HEK293 (cell line): ENCODE data around the gene MED13L.

ENCODE experiments used
- CTCF ChIA-PET: fragments of 350-600 bp; formaldehyde crosslinking; extraction: SDS; loops from one replicate; lab custom pipeline; 2021; ENCODE audit warnings: antibody characterized with exemption; lab: Yijun Ruan, JAX
- POLR2A ChIA-PET: fragments of 300-600 bp; formaldehyde crosslinking; extraction: SDS; loops from one replicate; lab custom pipeline; 2020; ENCODE audit warnings: antibody characterized with exemption, inconsistent platforms; lab: Yijun Ruan, JAX
- H3K27ac ChIP-seq: fragments of 200-500 bp; sonication (Bioruptor generic); 2 replicates; pipeline ENCODE4 v1.5.1; 2014; ENCODE audit warnings: low read depth, low read length, control low read depth, inconsistent platforms; ENCODE audit errors: extremely low read depth
- H3K36me3 ChIP-seq, 2 experiments: fragments of 200-500 bp in 1 of 2; sonication (Bioruptor generic) in 1 of 2; 1 replicate in 1 of 2; 2 replicates in 1 of 2; pipeline ENCODE4 v1.5.1; 2014 to 2017; ENCODE audit warnings: inconsistent platforms in 2 of 2, low read length in 2 of 2; ENCODE audit not compliant: control insufficient read depth in 2 of 2, insufficient read depth in 1 of 2
- H3K4me1 ChIP-seq: fragments of 200-500 bp; sonication (Bioruptor generic); 2 replicates; pipeline ENCODE4 v1.5.1; 2014; ENCODE audit warnings: mild to moderate bottlenecking, low read length, inconsistent platforms; ENCODE audit not compliant: control insufficient read depth, insufficient read depth
- H3K4me3 ChIP-seq: 2 replicates; pipeline ENCODE4 v1.5.1; 2011; ENCODE audit warnings: low read depth, mild to moderate bottlenecking, control low read depth, low read length, moderate library complexity
- H3K9me3 ChIP-seq: fragments of 200-500 bp; sonication (Bioruptor generic); 2 replicates; pipeline ENCODE4 v1.5.1; 2014; ENCODE audit warnings: low read depth, low read length, inconsistent platforms; ENCODE audit not compliant: control insufficient read depth, insufficient read depth
- BCL11A ChIP-seq: fragments of 450-650 bp; formaldehyde crosslinking; IDR thresholded peaks from 2 replicates; pipeline ENCODE4 v1.5.1; 2016; ENCODE audit warnings: low read depth, missing biosample characterization, missing genetic modification characterization
- KLF16 ChIP-seq: fragments of 450-650 bp; formaldehyde crosslinking; IDR thresholded peaks from 2 replicates; pipeline ENCODE4 v1.5.1; 2017; ENCODE audit warnings: missing biosample characterization, missing genetic modification characterization
- KLF7 ChIP-seq: fragments of 450-650 bp; formaldehyde crosslinking; IDR thresholded peaks from 2 replicates; pipeline ENCODE4 v1.5.1; 2016; ENCODE audit warnings: missing biosample characterization, missing genetic modification characterization, borderline replicate concordance
- KLF8 ChIP-seq: fragments of 450-650 bp; formaldehyde crosslinking; IDR thresholded peaks from 2 replicates; pipeline ENCODE4 v1.5.1; 2016; ENCODE audit warnings: missing biosample characterization, missing genetic modification characterization
- PRDM1 ChIP-seq: fragments of 450-650 bp; formaldehyde crosslinking; IDR thresholded peaks from 2 replicates; pipeline ENCODE4; 2016; ENCODE audit warnings: missing biosample characterization, missing genetic modification characterization
- SCRT2 ChIP-seq: fragments of 450-650 bp; formaldehyde crosslinking; IDR thresholded peaks from 2 replicates; pipeline ENCODE4 v1.5.1; 2016; ENCODE audit warnings: missing biosample characterization, missing genetic modification characterization
- SETDB1 ChIP-seq: IDR thresholded peaks from one replicate; pipeline ENCODE4 v1.6.1; 2017; ENCODE audit warnings: mild to moderate bottlenecking, low read length, moderate library complexity, mixed read lengths; ENCODE audit not compliant: insufficient read length
- ZBTB8A ChIP-seq: fragments of 450-650 bp; formaldehyde crosslinking; IDR thresholded peaks from 2 replicates; pipeline ENCODE4 v1.5.1; 2016; ENCODE audit warnings: missing biosample characterization, missing genetic modification characterization
- ZEB2 ChIP-seq: fragments of 450-650 bp; formaldehyde crosslinking; IDR thresholded peaks from 2 replicates; pipeline ENCODE4 v1.5.1; 2016; ENCODE audit warnings: missing biosample characterization, missing genetic modification characterization
- ZIC2 ChIP-seq: fragments of 450-650 bp; formaldehyde crosslinking; IDR thresholded peaks from 2 replicates; pipeline ENCODE4 v1.5.1; 2016; ENCODE audit warnings: missing biosample characterization, missing genetic modification characterization
- ZNF132 ChIP-seq: fragments of 450-650 bp; formaldehyde crosslinking; IDR thresholded peaks from 2 replicates; pipeline ENCODE4 v1.5.1; 2017; ENCODE audit warnings: missing biosample characterization, missing genetic modification characterization, borderline replicate concordance
- ZNF223 ChIP-seq: fragments of 450-650 bp; formaldehyde crosslinking; IDR thresholded peaks from 2 replicates; pipeline ENCODE4 v1.5.1; 2016; ENCODE audit warnings: missing biosample characterization, missing genetic modification characterization
- ZNF341 ChIP-seq: fragments of 450-650 bp; formaldehyde crosslinking; IDR thresholded peaks from 2 replicates; pipeline ENCODE4; 2016; ENCODE audit warnings: low read depth, missing biosample characterization, missing genetic modification characterization
- ZNF423 ChIP-seq: fragments of 450-650 bp; formaldehyde crosslinking; IDR thresholded peaks from 2 replicates; pipeline ENCODE4 v1.5.1; 2016; ENCODE audit warnings: missing biosample characterization, missing genetic modification characterization
- ZNF48 ChIP-seq: fragments of 450-650 bp; formaldehyde crosslinking; IDR thresholded peaks from 2 replicates; pipeline ENCODE4 v1.5.1; 2016; ENCODE audit warnings: missing biosample characterization, missing genetic modification characterization
- ZNF529 ChIP-seq: fragments of 450-650 bp; formaldehyde crosslinking; IDR thresholded peaks from 2 replicates; pipeline ENCODE4 v1.5.1; 2017; ENCODE audit warnings: missing genetic modification characterization, missing biosample characterization; ENCODE audit not compliant: insufficient replicate concordance
- ZNF548 ChIP-seq: fragments of 450-650 bp; formaldehyde crosslinking; IDR thresholded peaks from 2 replicates; pipeline ENCODE4 v1.5.1; 2016; ENCODE audit warnings: missing biosample characterization, missing genetic modification characterization
- ZNF596 ChIP-seq: fragments of 450-650 bp; IDR thresholded peaks from 2 replicates; pipeline ENCODE4 v1.5.0; 2018; ENCODE audit warnings: missing biosample characterization, mild to moderate bottlenecking, missing genetic modification characterization, moderate library complexity
- ZNF623 ChIP-seq: fragments of 450-650 bp; formaldehyde crosslinking; IDR thresholded peaks from 2 replicates; pipeline ENCODE4 v1.5.1; 2016; ENCODE audit warnings: missing biosample characterization, missing genetic modification characterization
- ZNF654 ChIP-seq: fragments of 450-650 bp; formaldehyde crosslinking; IDR thresholded peaks from 2 replicates; pipeline ENCODE4 v1.5.1; 2016; ENCODE audit warnings: low read depth, missing biosample characterization, missing genetic modification characterization
- ZNF701 ChIP-seq: fragments of 450-650 bp; formaldehyde crosslinking; IDR thresholded peaks from 2 replicates; pipeline ENCODE4 v1.5.1; 2016; ENCODE audit warnings: missing biosample characterization, missing genetic modification characterization
- ZNF76 ChIP-seq: fragments of 450-650 bp; formaldehyde crosslinking; IDR thresholded peaks from 2 replicates; pipeline ENCODE4; 2016; ENCODE audit warnings: low read depth, missing biosample characterization, missing genetic modification characterization, borderline replicate concordance
- ZNF768 ChIP-seq: fragments of 450-650 bp; formaldehyde crosslinking; IDR thresholded peaks from 2 replicates; pipeline ENCODE4 v1.5.1; 2018; ENCODE audit warnings: missing biosample characterization, mild to moderate bottlenecking, missing genetic modification characterization
- ZNF792 ChIP-seq: fragments of 450-650 bp; formaldehyde crosslinking; IDR thresholded peaks from 2 replicates; pipeline ENCODE4 v1.5.1; 2016; ENCODE audit warnings: missing biosample characterization, missing genetic modification characterization
- ZSCAN16 ChIP-seq: fragments of 450-650 bp; formaldehyde crosslinking; IDR thresholded peaks from 2 replicates; pipeline ENCODE4 v1.5.1; 2016; ENCODE audit warnings: missing biosample characterization, missing genetic modification characterization
- ZSCAN30 ChIP-seq: fragments of 450-650 bp; IDR thresholded peaks from 2 replicates; pipeline ENCODE4 v1.5.1; 2018; ENCODE audit warnings: missing biosample characterization, mild to moderate bottlenecking, missing genetic modification characterization, moderate library complexity
- ZSCAN5A ChIP-seq: fragments of 450-650 bp; formaldehyde crosslinking; IDR thresholded peaks from 2 replicates; pipeline ENCODE4 v1.5.1; 2016; ENCODE audit warnings: missing biosample characterization, missing genetic modification characterization
- TF ChIP-seq, protein P1 (sequence below): fragments of 450-650 bp; formaldehyde crosslinking; IDR thresholded peaks from 2 replicates; pipeline ENCODE4 v1.5.1; 2016; ENCODE audit warnings: missing biosample characterization, missing genetic modification characterization, borderline replicate concordance
- TF ChIP-seq, protein P2 (sequence below): fragments of 450-650 bp; formaldehyde crosslinking; IDR thresholded peaks from 2 replicates; pipeline ENCODE4 v1.5.1; 2017; ENCODE audit warnings: missing biosample characterization, missing genetic modification characterization
- TF ChIP-seq, protein P3 (sequence below): fragments of 450-650 bp; formaldehyde crosslinking; IDR thresholded peaks from 2 replicates; pipeline ENCODE4 v1.5.1; 2016; ENCODE audit warnings: missing biosample characterization, missing genetic modification characterization

The MED13L gene

GRCh38 chr12:116201908-116202307, 75.6 kb downstream of the MED13L start:
- POLR2A ChIA-PET: no interaction called here
- Histone ChIP-seq H3K4me1 (peaks cover 9% of the 10 kb centered on the region), H3K9me3 (no peaks in the 10 kb centered on the region)
- TF ChIP-seq ZNF48: no peak
- TF ChIP-seq ZNF423 (tag by site-specific recombination): no peak
- no peak for TF ChIP-seq PRDM1 (tag by site-specific recombination)
- TF ChIP-seq KLF8 (tag by site-specific recombination): no peak
- no peak for TF ChIP-seq ZNF623
- TF ChIP-seq ZNF654 (tag by site-specific recombination): no peak
- TF ChIP-seq ZEB2 (tag by site-specific recombination): no peak
- TF ChIP-seq ZBTB8A (tag by site-specific recombination): no peak
- TF ChIP-seq ZNF529 (tag by site-specific recombination): no peak
- no peak for TF ChIP-seq ZSCAN5A
- TF ChIP-seq, all 188 proteins: peak for 0
- Histone ChIP-seq H3K4me3 (no peak overlapping the region), H3K36me3 (no peaks in the 10 kb centered on the region), H3K27ac (no peak overlapping the region)
- CTCF ChIA-PET: interaction anchor here (0.6 kb wide), 1 partner anchor 492 kb away, joined by 4 read pairs; no protein-coding TSS in a partner anchor

DNA sequence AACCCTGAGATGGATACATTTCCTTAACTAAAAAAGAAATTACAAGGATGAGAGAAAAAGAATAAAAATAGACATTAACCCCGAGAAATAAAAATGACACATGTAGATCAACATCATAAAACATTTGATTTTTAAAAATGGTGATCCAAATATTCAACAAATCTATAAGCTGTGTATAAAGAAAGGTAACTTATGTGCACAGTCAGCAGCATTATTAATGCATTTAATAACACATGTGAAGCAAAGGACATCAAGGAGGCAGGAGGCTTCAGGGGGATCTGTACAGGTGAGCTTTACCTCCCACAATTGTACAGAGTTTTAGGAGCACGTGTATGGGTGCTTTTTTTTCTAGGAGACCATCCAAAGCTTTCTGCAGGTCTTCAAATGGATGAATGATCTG, 76.1 kb downstream of the MED13L start:
- Histone ChIP-seq H3K4me1 (peaks cover 9% of the 10 kb centered on the region), H3K4me3 (no peak overlapping the region), H3K27ac (no peak overlapping the region), H3K9me3 (no peaks in the 10 kb centered on the region), H3K36me3 (no peaks in the 10 kb centered on the region)
- TF ChIP-seq ZNF768: no peak
- no peak for TF ChIP-seq ZNF548 (tag by site-specific recombination)
- no peak for TF ChIP-seq ZIC2 (tag by site-specific recombination)
- TF ChIP-seq ZNF792 (tag by site-specific recombination): no peak
- TF ChIP-seq ZNF341 (tag by site-specific recombination): no peak
- TF ChIP-seq SCRT2 (tag by site-specific recombination): no peak
- TF ChIP-seq, protein P1, sequence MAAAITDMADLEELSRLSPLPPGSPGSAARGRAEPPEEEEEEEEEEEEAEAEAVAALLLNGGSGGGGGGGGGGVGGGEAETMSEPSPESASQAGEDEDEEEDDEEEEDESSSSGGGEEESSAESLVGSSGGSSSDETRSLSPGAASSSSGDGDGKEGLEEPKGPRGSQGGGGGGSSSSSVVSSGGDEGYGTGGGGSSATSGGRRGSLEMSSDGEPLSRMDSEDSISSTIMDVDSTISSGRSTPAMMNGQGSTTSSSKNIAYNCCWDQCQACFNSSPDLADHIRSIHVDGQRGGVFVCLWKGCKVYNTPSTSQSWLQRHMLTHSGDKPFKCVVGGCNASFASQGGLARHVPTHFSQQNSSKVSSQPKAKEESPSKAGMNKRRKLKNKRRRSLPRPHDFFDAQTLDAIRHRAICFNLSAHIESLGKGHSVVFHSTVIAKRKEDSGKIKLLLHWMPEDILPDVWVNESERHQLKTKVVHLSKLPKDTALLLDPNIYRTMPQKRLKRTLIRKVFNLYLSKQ (tag by site-specific recombination): no peak
- TF ChIP-seq ZNF701 (tag by site-specific recombination): no peak
- TF ChIP-seq ZNF76: no peak
- no peak for TF ChIP-seq ZSCAN30 (tag by site-specific recombination)
- no peak for TF ChIP-seq KLF16 (tag by site-specific recombination)
- TF ChIP-seq, protein P2, sequence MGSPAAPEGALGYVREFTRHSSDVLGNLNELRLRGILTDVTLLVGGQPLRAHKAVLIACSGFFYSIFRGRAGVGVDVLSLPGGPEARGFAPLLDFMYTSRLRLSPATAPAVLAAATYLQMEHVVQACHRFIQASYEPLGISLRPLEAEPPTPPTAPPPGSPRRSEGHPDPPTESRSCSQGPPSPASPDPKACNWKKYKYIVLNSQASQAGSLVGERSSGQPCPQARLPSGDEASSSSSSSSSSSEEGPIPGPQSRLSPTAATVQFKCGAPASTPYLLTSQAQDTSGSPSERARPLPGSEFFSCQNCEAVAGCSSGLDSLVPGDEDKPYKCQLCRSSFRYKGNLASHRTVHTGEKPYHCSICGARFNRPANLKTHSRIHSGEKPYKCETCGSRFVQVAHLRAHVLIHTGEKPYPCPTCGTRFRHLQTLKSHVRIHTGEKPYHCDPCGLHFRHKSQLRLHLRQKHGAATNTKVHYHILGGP (tag by site-specific recombination): no peak
- TF ChIP-seq ZNF596 (tag by site-specific recombination): no peak
- no peak for TF ChIP-seq ZNF132 (tag by site-specific recombination)
- TF ChIP-seq, protein P3, sequence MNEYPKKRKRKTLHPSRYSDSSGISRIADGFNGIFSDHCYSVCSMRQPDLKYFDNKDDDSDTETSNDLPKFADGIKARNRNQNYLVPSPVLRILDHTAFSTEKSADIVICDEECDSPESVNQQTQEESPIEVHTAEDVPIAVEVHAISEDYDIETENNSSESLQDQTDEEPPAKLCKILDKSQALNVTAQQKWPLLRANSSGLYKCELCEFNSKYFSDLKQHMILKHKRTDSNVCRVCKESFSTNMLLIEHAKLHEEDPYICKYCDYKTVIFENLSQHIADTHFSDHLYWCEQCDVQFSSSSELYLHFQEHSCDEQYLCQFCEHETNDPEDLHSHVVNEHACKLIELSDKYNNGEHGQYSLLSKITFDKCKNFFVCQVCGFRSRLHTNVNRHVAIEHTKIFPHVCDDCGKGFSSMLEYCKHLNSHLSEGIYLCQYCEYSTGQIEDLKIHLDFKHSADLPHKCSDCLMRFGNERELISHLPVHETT (tag by site-specific recombination): no peak
- TF ChIP-seq ZSCAN16 (tag by site-specific recombination): no peak
- TF ChIP-seq KLF7 (tag by site-specific recombination): no peak
- TF ChIP-seq ZNF223: no peak
- TF ChIP-seq BCL11A (tag by site-specific recombination): no peak
- TF ChIP-seq SETDB1: no peak
- ChIA-PET CTCF (no interaction called here), POLR2A (no interaction called here)
